ENCODE data around the gene NOXO1. TPM values are rescaled to one million over a fixed set of nuclear protein-coding genes. Genes with fewer than 3 reads are reported as not detected.
A peak's percentile ranks its signal among the peaks of the same experiment; 100 is the strongest.

Gene NOXO1
- total RNA-seq, 1 experiment from 2014 or later, result 3.4 TPM

DNA sequence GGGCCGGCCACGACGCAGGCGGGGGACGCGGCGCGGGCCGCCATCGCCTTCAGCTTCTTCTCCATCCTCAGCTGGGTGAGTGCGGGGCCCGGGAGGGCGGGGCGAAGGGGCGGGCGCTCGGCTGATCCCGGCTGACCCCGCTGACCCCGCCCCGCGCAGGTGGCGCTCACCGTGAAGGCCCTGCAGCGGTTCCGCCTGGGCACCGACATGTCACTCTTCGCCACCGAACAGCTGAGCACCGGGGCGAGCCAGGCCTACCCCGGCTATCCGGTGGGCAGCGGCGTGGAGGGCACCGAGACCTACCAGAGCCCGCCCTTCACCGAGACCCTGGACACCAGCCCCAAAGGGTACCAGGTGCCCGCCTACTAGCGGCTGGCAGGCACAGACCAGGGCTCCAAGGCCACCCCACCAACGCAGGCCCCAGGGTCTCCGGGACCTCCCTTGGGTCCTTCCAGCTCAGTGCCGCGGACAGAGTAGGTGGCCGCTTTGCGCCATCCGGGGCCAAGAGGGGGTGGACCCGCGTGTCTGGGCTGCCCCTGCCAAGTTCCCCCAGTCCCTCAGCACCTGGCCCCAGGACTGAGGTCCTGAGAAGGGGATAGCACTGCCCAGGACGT, 11.5 kb upstream of the NOXO1 start:
- ChIA-PET CTCF (interaction anchor here (0.5 kb wide), 1 partner anchor 30 kb away, joined by 10 read pairs; no protein-coding TSS in a partner anchor), POLR2A (ENCODE audit: unreplicated experiment) (no interaction called here)
- no peaks in the 10 kb centered on the region for H3K79me2 ChIP-seq (ENCODE audit: low read length)
- DNase-seq, result no peak
- H3K4me3 ChIP-seq (ENCODE audit: low read length), result no peak overlapping the region
- H3K9ac ChIP-seq (ENCODE audit: low read length), result no peak overlapping the region
- H3K9me2 ChIP-seq (replicated peaks; ENCODE audit: low read length), result no peaks in the 10 kb centered on the region
- BruUV-seq (replicated peaks), result no TSS peak
- no peaks in the 10 kb centered on the region for H3K27me3 ChIP-seq (ENCODE audit: low read length)
- H3K27ac ChIP-seq (ENCODE audit: low read length), result no peak overlapping the region
- no peaks in the 10 kb centered on the region for H3K9me3 ChIP-seq (ENCODE audit: low read length)
- H4K20me1 ChIP-seq (ENCODE audit: low read length), result no peaks in the 10 kb centered on the region
- intact Hi-C loops (cut with micrococcal nuclease), result no loop called here
- no peak for ATAC-seq
- no peaks in the 10 kb centered on the region for H3F3A ChIP-seq (ENCODE audit: low read length, unreplicated experiment)
- no peak for TF ChIP-seq EZH2phosphoT487 (IDR thresholded peaks at IDR 0.05; ENCODE audit: borderline replicate concordance, low read length)
- TF ChIP-seq, protein P1, sequence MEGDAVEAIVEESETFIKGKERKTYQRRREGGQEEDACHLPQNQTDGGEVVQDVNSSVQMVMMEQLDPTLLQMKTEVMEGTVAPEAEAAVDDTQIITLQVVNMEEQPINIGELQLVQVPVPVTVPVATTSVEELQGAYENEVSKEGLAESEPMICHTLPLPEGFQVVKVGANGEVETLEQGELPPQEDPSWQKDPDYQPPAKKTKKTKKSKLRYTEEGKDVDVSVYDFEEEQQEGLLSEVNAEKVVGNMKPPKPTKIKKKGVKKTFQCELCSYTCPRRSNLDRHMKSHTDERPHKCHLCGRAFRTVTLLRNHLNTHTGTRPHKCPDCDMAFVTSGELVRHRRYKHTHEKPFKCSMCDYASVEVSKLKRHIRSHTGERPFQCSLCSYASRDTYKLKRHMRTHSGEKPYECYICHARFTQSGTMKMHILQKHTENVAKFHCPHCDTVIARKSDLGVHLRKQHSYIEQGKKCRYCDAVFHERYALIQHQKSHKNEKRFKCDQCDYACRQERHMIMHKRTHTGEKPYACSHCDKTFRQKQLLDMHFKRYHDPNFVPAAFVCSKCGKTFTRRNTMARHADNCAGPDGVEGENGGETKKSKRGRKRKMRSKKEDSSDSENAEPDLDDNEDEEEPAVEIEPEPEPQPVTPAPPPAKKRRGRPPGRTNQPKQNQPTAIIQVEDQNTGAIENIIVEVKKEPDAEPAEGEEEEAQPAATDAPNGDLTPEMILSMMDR (conservative IDR thresholded peaks at IDR 0.05; ENCODE audit: low read depth, low read length), result no peak
- no peak for TF ChIP-seq EZH2 (IDR thresholded peaks at IDR 0.05; ENCODE audit: low read length, unreplicated experiment)
- H2AFZ ChIP-seq (ENCODE audit: low read length), result no peak overlapping the region
- H3K4me2 ChIP-seq (ENCODE audit: low read length), result no peak overlapping the region
- peaks cover 4% of the 10 kb centered on the region; the same call in 1 of the 2 replicates for H3K4me1 ChIP-seq (ENCODE audit: insufficient read depth, low read length)
- H3K36me3 ChIP-seq (ENCODE audit: low read depth, low read length), result no peaks in the 10 kb centered on the region

DNA sequence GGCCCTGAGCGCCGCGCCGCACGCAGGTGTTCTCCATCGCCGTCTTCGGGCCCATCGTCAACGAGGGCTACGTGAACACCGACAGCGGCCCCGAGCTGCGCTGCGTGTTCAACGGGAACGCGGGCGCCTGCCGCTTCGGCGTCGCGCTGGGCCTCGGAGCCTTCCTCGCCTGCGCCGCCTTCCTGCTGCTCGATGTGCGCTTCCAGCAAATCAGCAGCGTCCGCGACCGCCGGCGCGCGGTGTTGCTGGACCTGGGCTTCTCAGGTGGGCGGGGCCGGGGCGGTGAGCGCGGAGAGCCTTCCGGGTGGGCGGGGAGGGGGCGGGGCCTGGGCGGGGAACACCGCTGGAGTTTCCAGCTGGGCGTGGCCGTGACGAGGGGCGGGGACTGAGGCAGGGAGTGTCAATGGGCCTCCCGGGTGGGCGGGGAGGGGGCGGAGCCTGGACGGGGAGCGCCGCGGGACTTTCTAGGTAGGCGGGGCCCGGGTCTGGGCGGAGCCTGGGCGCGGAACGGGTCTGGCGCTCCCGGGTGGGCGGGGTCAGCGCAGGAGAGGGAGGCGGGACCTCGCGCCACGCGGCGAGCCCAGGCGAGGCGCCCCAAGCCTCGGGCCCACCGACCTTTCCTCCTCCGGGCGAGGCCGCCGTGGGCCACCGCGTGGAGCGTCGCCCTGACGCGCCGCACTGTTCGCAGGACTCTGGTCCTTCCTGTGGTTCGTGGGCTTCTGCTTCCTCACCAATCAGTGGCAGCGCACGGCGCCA, 10.9 kb upstream of the NOXO1 start:
- POLR2A ChIA-PET (ENCODE audit: unreplicated experiment), result no interaction called here
- H3K4me2 ChIP-seq (ENCODE audit: low read length), result no peak overlapping the region

More for the DNA sequence above, 10.9 kb upstream of the NOXO1 start:
- Histone ChIP-seq H3K9me3 (ENCODE audit: low read length) (no peaks in the 10 kb centered on the region), H3K4me3 (ENCODE audit: low read length) (no peak overlapping the region), H3K9ac (ENCODE audit: low read length) (no peak overlapping the region), H3F3A (ENCODE audit: low read length, unreplicated experiment) (no peaks in the 10 kb centered on the region), H3K4me1 (ENCODE audit: insufficient read depth, low read length) (peaks cover 4% of the 10 kb centered on the region; the same call in 1 of the 2 replicates), H3K36me3 (ENCODE audit: low read depth, low read length) (no peaks in the 10 kb centered on the region), H3K79me2 (ENCODE audit: low read length) (no peaks in the 10 kb centered on the region), H3K27me3 (ENCODE audit: low read length) (no peaks in the 10 kb centered on the region), H3K9me2 (replicated peaks; ENCODE audit: low read length) (no peaks in the 10 kb centered on the region), H3K27ac (ENCODE audit: low read length) (no peak overlapping the region), H4K20me1 (ENCODE audit: low read length) (no peaks in the 10 kb centered on the region), H2AFZ (ENCODE audit: low read length) (no peak overlapping the region)
- CTCF ChIA-PET, result interaction anchor here (0.5 kb wide), 1 partner anchor 30 kb away, joined by 10 read pairs; no protein-coding TSS in a partner anchor
- no TSS peak for BruUV-seq (replicated peaks)
- intact Hi-C loops (cut with micrococcal nuclease), result no loop called here
- TF ChIP-seq EZH2 (IDR thresholded peaks at IDR 0.05; ENCODE audit: low read length, unreplicated experiment), result no peak
- no peak for TF ChIP-seq EZH2phosphoT487 (IDR thresholded peaks at IDR 0.05; ENCODE audit: borderline replicate concordance, low read length)
- TF ChIP-seq, protein P1 (conservative IDR thresholded peaks at IDR 0.05; ENCODE audit: low read depth, low read length), result no peak
- DNase-seq (peak; percentile 63), ATAC-seq (peak; percentile 23)

Measured in PC-3 (cell line).